ENCODE data around the gene HSD17B3.

DNA sequence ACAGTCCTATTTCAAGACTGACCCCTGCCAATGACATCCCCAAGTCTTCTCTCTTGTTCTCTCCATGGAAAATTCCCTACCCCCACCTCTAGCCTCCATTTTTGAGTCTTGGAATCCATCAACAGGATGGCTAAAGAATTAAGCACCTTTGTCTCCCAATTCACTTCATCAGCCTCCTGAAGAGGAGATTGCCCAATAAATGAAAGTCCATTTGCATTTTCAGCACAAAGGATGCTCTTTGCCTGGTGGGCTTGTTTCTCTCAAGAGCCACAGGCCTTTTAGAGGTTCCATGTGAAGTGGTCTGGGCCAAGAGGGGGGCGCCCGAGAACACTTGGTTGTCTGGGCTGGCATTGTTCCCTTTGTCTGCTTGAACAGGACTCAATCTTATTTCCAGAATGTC, 12.6 kb downstream of the HSD17B3 start:
- TF ChIP-seq, protein P1, sequence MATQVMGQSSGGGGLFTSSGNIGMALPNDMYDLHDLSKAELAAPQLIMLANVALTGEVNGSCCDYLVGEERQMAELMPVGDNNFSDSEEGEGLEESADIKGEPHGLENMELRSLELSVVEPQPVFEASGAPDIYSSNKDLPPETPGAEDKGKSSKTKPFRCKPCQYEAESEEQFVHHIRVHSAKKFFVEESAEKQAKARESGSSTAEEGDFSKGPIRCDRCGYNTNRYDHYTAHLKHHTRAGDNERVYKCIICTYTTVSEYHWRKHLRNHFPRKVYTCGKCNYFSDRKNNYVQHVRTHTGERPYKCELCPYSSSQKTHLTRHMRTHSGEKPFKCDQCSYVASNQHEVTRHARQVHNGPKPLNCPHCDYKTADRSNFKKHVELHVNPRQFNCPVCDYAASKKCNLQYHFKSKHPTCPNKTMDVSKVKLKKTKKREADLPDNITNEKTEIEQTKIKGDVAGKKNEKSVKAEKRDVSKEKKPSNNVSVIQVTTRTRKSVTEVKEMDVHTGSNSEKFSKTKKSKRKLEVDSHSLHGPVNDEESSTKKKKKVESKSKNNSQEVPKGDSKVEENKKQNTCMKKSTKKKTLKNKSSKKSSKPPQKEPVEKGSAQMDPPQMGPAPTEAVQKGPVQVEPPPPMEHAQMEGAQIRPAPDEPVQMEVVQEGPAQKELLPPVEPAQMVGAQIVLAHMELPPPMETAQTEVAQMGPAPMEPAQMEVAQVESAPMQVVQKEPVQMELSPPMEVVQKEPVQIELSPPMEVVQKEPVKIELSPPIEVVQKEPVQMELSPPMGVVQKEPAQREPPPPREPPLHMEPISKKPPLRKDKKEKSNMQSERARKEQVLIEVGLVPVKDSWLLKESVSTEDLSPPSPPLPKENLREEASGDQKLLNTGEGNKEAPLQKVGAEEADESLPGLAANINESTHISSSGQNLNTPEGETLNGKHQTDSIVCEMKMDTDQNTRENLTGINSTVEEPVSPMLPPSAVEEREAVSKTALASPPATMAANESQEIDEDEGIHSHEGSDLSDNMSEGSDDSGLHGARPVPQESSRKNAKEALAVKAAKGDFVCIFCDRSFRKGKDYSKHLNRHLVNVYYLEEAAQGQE (IDR thresholded peaks at IDR 0.05; ENCODE audit: low read depth) = no peak
- TF ChIP-seq EP300 (IDR thresholded peaks at IDR 0.05; ENCODE audit: borderline replicate concordance) = no peak
- TF ChIP-seq, protein P2, sequence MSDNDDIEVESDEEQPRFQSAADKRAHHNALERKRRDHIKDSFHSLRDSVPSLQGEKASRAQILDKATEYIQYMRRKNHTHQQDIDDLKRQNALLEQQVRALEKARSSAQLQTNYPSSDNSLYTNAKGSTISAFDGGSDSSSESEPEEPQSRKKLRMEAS (IDR thresholded peaks at IDR 0.05) = no peak

Data from Ishikawa (cell line).